Natural killer cell (primary cell): Measurements from ENCODE around the gene SLC39A1. TPM values are rescaled to one million over a fixed set of nuclear protein-coding genes. Genes with fewer than 3 reads are reported as not detected.
A peak's percentile ranks its signal among the peaks of the same experiment; 100 is the strongest.

Experiments
- ATAC-seq, 3 donors: fragments of 150-1000 bp in 2 of 3; fragments of 200-7000 bp in 1 of 3; cut with Tn5 transposase; 1 replicate in 1 of 3; 2 replicates in 2 of 3; pipeline ENCODE4 v1.10.0; 2021; ENCODE audit warnings: mild to moderate bottlenecking in 2 of 3, moderate library complexity in 2 of 3
- DNase-seq, 2 donors: peaks; one replicate each; pipeline versions ENCODE4 v3.0.0 to v3.0.0-alpha.2; 2013 to 2021; ENCODE audit warnings: mixed read lengths in 1 of 2
- H3K27ac ChIP-seq: one replicate; pipeline ENCODE4 v1.5.1; 2013; ENCODE audit warnings: mild to moderate bottlenecking, low read length
- H3K27me3 ChIP-seq: one replicate; pipeline ENCODE4 v1.6.1; 2013; ENCODE audit warnings: low read length; ENCODE audit not compliant: control insufficient read depth, insufficient read depth
- H3K36me3 ChIP-seq: one replicate; pipeline ENCODE4 v1.6.1; 2013; ENCODE audit warnings: low read length; ENCODE audit not compliant: control insufficient read depth, insufficient read depth
- H3K4me1 ChIP-seq: one replicate; pipeline ENCODE4 v1.6.1; 2013; ENCODE audit warnings: low read length; ENCODE audit not compliant: control insufficient read depth, insufficient read depth
- H3K4me3 ChIP-seq: one replicate; pipeline ENCODE4 v1.5.1; 2013; ENCODE audit warnings: low read length
- H3K9me3 ChIP-seq: one replicate; pipeline ENCODE4 v1.6.1; 2013; ENCODE audit warnings: low read length; ENCODE audit not compliant: control insufficient read depth, insufficient read depth
- H3K27ac Mint-ChIP-seq, 2 donors: one replicate each; pipeline ENCODE4 v1.8.0; 2022; ENCODE audit warnings: mild to moderate bottlenecking in 2 of 2, mixed read lengths in 2 of 2, moderate library complexity in 1 of 2
- H3K27me3 Mint-ChIP-seq, 2 donors: one replicate each; pipeline ENCODE4 v1.8.0; 2022; ENCODE audit warnings: low read depth in 2 of 2, mixed read lengths in 2 of 2
- H3K36me3 Mint-ChIP-seq: one replicate; pipeline ENCODE4 v1.8.0; 2022; ENCODE audit warnings: mixed read lengths
- H3K4me1 Mint-ChIP-seq, 2 donors: one replicate each; pipeline ENCODE4 v1.8.0; 2022; ENCODE audit warnings: mixed read lengths in 2 of 2
- H3K4me3 Mint-ChIP-seq: one replicate; pipeline ENCODE4 v1.8.0; 2022; ENCODE audit warnings: mild to moderate bottlenecking, moderate library complexity, mixed read lengths
- H3K9me3 Mint-ChIP-seq, 2 donors: one replicate each; pipeline ENCODE4 v1.8.0; 2022; ENCODE audit warnings: mixed read lengths in 2 of 2
- WGBS: methylation state at CpG from one replicate; pipeline ENCODE4 v1.1.7; 2013; ENCODE audit warnings: missing lambda C conversion rate; ENCODE audit not compliant: insufficient coverage; 5-methylcytosine and 5-hydroxymethylcytosine counted together
- intact Hi-C: fragments of 100-400 bp; cut with micrococcal nuclease; formaldehyde crosslinking; loops from one replicate; pipeline ENCODE4 v1.14.2; 2022
- total RNA-seq, 4 donors: library from RNA; stranded (reverse); fragments of 120-200 nt in 1 of 4; gene quantifications; one replicate each; pipeline versions ENCODE4 v1.2.3 to v1.2.4, GENCODE V29; 2013 to 2022
- TF ChIP-seq, protein P1 (sequence below): fragments of 200-600 bp; IDR thresholded peaks from one replicate; pipeline ENCODE4 v1.8.0; 2022; ENCODE audit warnings: antibody characterized with exemption

Gene SLC39A1
- total RNA-seq, 3 donors from 2014 or later (not counting 1 experiment from before 2014, with no cell fraction given): 20.7 to 21.5 (median 21.2) TPM

DNA sequence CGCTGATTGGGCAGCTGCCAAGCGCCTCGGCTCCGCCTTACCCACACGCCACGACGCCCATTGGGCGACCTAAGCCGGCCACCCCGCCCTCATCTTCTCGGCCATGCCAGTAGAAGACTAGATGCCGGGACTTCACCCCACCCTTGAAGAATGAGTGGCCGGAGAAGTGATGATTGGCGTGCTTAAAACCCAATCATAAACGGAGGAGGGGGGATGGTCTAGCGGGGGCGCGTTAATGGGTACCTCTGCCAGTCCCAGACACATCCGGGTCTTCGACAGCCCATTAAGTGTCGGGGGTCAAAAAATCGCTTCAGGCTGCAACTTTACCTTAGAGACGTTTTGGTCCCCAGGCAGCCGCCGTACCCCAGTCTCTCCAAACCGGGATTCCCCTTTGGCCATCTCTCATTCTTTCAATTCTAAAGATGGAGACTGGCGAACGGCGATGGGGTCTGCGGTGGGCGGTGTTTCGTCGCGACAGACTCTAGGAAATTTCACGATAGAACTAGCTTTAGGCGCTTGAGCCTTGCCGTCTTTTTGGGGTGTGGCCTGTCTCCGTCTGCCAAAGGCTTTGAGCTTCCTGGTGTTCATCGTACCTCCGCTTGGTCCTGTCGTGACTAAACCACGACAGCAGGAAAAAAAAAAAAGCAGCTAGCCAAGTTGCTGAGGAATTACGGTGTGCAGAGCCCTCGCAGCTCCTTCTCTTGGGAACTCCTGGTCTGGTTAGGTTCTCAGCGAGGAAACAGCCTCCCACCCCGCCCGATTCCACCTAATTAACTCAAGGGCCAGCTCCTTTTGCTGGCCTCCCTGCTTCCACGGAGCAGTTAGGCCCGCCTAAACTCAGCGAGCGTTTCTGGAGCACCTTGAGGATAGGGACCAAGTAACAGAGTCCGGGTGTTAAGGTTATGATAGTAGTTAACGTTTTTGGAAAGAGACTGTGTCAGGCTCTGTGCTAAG lies 40.1 kb downstream of the SLC39A1 start, which contains the start of gene GATAD2B:
Gene GATAD2B, minus strand, starts transcription at position 1 of the 954 bp plus-strand sequence. CDS start 94,625 bp downstream, outside the sequence.
- Mint-ChIP-seq H3K27ac (peak within 1 kb of the TSS; percentile 96 to 97), H3K9me3 (no peaks in the 10 kb centered on the region), H3K27me3 (no peaks in the 10 kb centered on the region), H3K36me3 (no peaks in the 10 kb centered on the region), H3K4me3 (peak within 1 kb of the TSS; percentile 95), H3K4me1 (peaks cover 52 to 53% of the 10 kb centered on the region in 2 donors)
- no peaks in the 10 kb centered on the region for H3K27me3 ChIP-seq
- peak within 1 kb of the TSS; percentile 86 for H3K4me3 ChIP-seq
- WGBS: under 1% methylated on average over 53 of the region's 53 CpGs
- ATAC-seq: peak; percentile 86 to 98 (median 91)
- peak within 1 kb of the TSS; percentile 93 for H3K27ac ChIP-seq
- peaks cover 34% of the 10 kb centered on the region for H3K4me1 ChIP-seq
- peaks cover 4% of the 10 kb centered on the region for H3K36me3 ChIP-seq
- TF ChIP-seq, protein P1, sequence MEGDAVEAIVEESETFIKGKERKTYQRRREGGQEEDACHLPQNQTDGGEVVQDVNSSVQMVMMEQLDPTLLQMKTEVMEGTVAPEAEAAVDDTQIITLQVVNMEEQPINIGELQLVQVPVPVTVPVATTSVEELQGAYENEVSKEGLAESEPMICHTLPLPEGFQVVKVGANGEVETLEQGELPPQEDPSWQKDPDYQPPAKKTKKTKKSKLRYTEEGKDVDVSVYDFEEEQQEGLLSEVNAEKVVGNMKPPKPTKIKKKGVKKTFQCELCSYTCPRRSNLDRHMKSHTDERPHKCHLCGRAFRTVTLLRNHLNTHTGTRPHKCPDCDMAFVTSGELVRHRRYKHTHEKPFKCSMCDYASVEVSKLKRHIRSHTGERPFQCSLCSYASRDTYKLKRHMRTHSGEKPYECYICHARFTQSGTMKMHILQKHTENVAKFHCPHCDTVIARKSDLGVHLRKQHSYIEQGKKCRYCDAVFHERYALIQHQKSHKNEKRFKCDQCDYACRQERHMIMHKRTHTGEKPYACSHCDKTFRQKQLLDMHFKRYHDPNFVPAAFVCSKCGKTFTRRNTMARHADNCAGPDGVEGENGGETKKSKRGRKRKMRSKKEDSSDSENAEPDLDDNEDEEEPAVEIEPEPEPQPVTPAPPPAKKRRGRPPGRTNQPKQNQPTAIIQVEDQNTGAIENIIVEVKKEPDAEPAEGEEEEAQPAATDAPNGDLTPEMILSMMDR: no peak
- no peaks in the 10 kb centered on the region for H3K9me3 ChIP-seq
- intact Hi-C loops: loop anchor here (1.0 to 5.0 kb wide), 5 partner anchors 22 to 116 kb away; partner anchors contain the start of genes CREB3L4, CRTC2 and RPS27
- DNase-seq: peak; percentile 95 to 100

DNA sequence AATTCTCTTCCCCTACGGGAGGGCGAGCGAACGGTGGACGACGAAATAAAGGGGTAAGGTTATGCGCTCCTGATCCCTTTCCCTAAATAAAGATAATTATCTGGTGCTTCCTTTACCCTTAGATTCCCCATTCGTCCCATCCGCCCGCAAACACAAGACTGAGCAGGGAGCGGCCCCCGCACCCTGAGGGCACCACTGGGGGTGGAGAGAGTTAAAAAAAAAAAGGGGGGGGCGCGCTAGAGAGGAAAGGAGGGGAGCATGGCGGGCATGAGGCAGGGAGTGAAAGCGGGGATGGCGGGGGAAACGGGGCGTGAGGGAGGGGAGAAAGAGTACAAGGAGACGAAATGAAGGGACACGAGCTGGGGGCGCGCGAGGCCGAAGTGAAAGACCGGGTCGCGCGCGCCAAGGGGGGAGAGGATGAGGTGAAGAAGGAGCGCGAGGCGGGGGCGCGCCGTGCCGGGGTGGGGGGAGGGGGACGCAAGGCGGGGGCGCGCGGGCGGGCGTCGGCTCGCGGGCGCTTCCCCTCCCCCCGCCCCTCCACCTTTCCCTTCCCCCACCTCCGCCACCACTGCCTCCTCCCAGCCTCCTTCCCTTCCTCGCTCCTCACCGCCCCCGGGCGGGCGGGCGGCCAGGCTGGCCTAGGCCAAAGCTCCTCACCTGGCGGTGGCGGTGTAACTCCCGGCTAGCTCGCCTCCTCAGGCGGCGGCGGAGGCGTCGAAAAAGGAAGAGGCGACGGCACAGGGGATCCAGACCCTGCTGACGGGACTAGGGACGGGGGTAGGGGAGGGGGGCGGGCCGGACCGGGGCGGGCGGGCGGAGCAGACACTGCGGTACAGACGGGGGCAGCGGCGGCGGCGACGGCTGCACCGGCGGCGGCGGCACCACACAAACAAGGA lies 41.0 kb downstream of the SLC39A1 start:
- peaks cover 10% of the 10 kb centered on the region for H3K36me3 ChIP-seq
- under 1% methylated on average over 61 of the region's 86 CpGs for WGBS
- DNase-seq (peak in 1 of 2 donors; percentile 58), ATAC-seq (peak; percentile 1 to 27 (median 2))
- peak overlapping the region; percentile 93 for H3K27ac ChIP-seq
- TF ChIP-seq, protein P1: no peak
- no peaks in the 10 kb centered on the region for H3K36me3 Mint-ChIP-seq
- H3K9me3 ChIP-seq: no peaks in the 10 kb centered on the region
- peaks cover 34% of the 10 kb centered on the region for H3K4me1 ChIP-seq
- no peaks in the 10 kb centered on the region for H3K27me3 Mint-ChIP-seq
- H3K4me1 Mint-ChIP-seq: peaks cover 53 to 58% of the 10 kb centered on the region in 2 donors
- H3K27me3 ChIP-seq: no peaks in the 10 kb centered on the region
- peak overlapping the region; percentile 86 for H3K4me3 ChIP-seq
- H3K27ac Mint-ChIP-seq: peak overlapping the region; percentile 96 to 97
- peak overlapping the region; percentile 95 for H3K4me3 Mint-ChIP-seq
- intact Hi-C loops: loop anchor here (2.0 to 5.0 kb wide), 3 partner anchors 44 to 115 kb away; partner anchors contain the start of genes CREB3L4 and RPS27
- no peaks in the 10 kb centered on the region for H3K9me3 Mint-ChIP-seq

DNA sequence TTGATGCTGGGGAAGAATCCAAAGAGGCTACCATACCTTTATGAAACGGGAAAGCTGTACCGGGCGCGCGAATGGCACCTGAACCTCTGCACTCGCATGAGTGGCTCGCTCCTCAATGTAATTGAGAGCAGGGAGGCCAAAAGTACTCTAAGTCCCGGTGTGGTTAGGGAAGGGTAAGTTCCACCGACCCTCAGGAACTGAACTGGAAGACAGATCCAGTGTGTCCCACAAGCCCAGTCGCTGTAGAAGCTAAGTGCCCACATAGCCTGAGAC lies 41.6 kb downstream of the SLC39A1 start:
- TF ChIP-seq, protein P1: no peak
- peaks cover 10% of the 10 kb centered on the region for H3K36me3 ChIP-seq
- peaks cover 53 to 58% of the 10 kb centered on the region in 2 donors for H3K4me1 Mint-ChIP-seq
- no peaks in the 10 kb centered on the region for H3K9me3 Mint-ChIP-seq
- H3K27me3 Mint-ChIP-seq: no peaks in the 10 kb centered on the region
- no peak for DNase-seq
- H3K4me1 ChIP-seq: peaks cover 34% of the 10 kb centered on the region
- no peak for ATAC-seq
- intact Hi-C loops: loop anchor here (2.0 to 5.0 kb wide), 3 partner anchors 45 to 114 kb away; partner anchors contain the start of genes CREB3L4 and RPS27
- WGBS: 4% methylated on average over 10 of the region's 10 CpGs
- H3K36me3 Mint-ChIP-seq: no peaks in the 10 kb centered on the region
- H3K27ac ChIP-seq: peak overlapping the region; percentile 93
- no peaks in the 10 kb centered on the region for H3K27me3 ChIP-seq
- H3K4me3 Mint-ChIP-seq: peak overlapping the region; percentile 95
- no peaks in the 10 kb centered on the region for H3K9me3 ChIP-seq
- H3K27ac Mint-ChIP-seq: peak overlapping the region; percentile 96 to 97
- peak overlapping the region; percentile 86 for H3K4me3 ChIP-seq
